Cardiac muscle cell (in vitro differentiated cells and primary cell): ENCODE measurements around the gene DTD1. TPM values are rescaled to one million over a fixed set of nuclear protein-coding genes. Genes with fewer than 3 reads are reported as not detected.
"Not testable (repeated sequence)": the region's sequence is repeated elsewhere in the genome, so short reads cannot be mapped to it uniquely, and the experiment has no call there.

Source experiments
- DNase-seq, 2 donors: peaks; one replicate each; pipeline versions ENCODE4 v3.0.0 to v3.0.0-alpha.2; 2010 to 2017; ENCODE audit warnings: low read depth in 1 of 2, low spot score in 1 of 2
- H3K27ac ChIP-seq: fragments of 200-600 bp; sonication (generic); 2 replicates; pipeline ENCODE4 v1.5.1; 2016
- H3K27me3 ChIP-seq: fragments of 200-600 bp; sonication (generic); 2 replicates; pipeline ENCODE4 v1.6.0; 2016; ENCODE audit warnings: control low read depth
- H3K36me3 ChIP-seq: fragments of 200-600 bp; sonication (generic); 2 replicates; pipeline ENCODE4 v1.5.1; 2016; ENCODE audit warnings: control low read depth
- H3K4me1 ChIP-seq: fragments of 200-600 bp; sonication (generic); 2 replicates; pipeline ENCODE4 v1.8.1; 2017; ENCODE audit warnings: low read depth, mild to moderate bottlenecking, mixed run types
- H3K4me3 ChIP-seq: fragments of 200-600 bp; sonication (generic); 2 replicates; pipeline ENCODE4 v1.5.1; 2016; ENCODE audit warnings: mild to moderate bottlenecking
- H3K9me3 ChIP-seq: fragments of 200-600 bp; sonication (generic); 2 replicates; pipeline ENCODE4 v1.5.1; 2017; ENCODE audit warnings: low read depth, mild to moderate bottlenecking, control low read depth
- polyA plus RNA-seq: library from polyadenylated mRNA; unstranded; fragments of >200 nt; fragmentation: Nextera tagmentation; extraction: Ambion mirVana; gene quantifications from 2 replicates; pipeline ENCODE4 v1.2.1, GENCODE V29; 2016
- total RNA-seq: library from RNA; depleted of rRNA; stranded (reverse); fragments of >200 nt; gene quantifications from 2 replicates; pipeline ENCODE4 v1.2.3, GENCODE V29; 2016
- TF ChIP-seq, protein P1 (sequence below): IDR thresholded peaks from 2 replicates; pipeline ENCODE4 v1.5.1; 2012; ENCODE audit warnings: low read depth, mild to moderate bottlenecking, low read length

DTD1 gene
- total and polyA plus RNA-seq, 2 experiments from 2014 or later, result 62.8 to 71.6 TPM

DNA sequence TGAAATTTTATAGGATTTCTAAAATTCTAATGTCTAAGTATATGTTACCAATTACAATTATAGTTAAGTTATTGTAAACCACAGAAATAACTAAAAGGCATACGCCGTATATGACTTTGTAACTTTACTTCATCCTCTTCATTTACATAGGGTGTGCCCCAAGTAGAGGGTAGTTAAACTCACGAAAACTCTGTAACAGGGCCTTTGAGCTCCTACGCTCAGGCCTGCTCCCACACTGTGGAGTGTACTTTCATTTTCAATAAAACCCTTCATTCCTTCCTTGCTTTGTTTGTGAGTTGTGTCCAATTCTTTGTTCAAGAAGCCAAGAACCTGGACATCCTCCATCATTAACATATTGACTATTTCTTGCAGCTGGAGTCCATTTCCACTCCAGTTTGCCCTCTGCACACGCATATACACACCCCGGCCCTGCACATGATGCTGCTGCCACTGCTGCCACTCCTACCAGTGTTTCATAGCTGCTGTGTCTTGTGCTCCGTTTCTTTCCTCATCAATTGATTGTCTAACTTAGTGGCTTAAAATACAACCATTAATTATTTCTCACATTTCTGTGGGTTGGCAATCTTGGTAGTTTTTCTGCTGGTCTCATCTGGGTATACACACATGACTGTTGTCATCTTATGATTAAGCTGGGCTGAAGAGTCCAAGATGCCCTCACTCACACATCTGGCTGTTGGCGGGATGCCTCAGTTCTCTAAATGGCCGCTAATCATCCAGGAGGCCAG lies 192.7 kb downstream of the DTD1 start:
- Histone ChIP-seq H3K27me3 (no peaks in the 10 kb centered on the region), H3K36me3 (no peaks in the 10 kb centered on the region), H3K27ac (no peak overlapping the region), H3K4me3 (no peak overlapping the region), H3K9me3 (no peaks in the 10 kb centered on the region), H3K4me1 (no peaks in the 10 kb centered on the region)
- no peak for DNase-seq
- TF ChIP-seq, protein P1, sequence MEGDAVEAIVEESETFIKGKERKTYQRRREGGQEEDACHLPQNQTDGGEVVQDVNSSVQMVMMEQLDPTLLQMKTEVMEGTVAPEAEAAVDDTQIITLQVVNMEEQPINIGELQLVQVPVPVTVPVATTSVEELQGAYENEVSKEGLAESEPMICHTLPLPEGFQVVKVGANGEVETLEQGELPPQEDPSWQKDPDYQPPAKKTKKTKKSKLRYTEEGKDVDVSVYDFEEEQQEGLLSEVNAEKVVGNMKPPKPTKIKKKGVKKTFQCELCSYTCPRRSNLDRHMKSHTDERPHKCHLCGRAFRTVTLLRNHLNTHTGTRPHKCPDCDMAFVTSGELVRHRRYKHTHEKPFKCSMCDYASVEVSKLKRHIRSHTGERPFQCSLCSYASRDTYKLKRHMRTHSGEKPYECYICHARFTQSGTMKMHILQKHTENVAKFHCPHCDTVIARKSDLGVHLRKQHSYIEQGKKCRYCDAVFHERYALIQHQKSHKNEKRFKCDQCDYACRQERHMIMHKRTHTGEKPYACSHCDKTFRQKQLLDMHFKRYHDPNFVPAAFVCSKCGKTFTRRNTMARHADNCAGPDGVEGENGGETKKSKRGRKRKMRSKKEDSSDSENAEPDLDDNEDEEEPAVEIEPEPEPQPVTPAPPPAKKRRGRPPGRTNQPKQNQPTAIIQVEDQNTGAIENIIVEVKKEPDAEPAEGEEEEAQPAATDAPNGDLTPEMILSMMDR, result no peak

DNA sequence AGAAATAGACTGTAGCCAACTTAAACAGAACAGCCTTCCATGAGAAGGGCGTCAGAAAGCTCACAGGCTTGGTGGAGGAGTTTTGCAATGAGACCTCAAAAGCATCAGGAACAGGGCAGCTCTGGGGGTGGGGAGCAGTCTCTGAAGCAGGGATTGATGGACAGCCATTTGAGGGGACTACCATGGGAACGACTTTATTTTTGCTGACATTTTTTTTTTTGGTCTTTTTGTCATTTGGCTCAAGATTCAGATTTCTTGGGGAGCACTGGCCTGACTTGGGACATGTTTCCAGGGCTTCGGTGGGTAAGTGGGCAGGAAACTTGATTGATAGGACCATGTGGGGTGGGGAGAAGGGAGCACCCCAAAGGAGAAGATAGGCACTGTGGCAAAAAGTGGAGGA lies 193.7 kb downstream of the DTD1 start:
- Histone ChIP-seq H3K27ac (no peak overlapping the region), H3K4me1 (no peaks in the 10 kb centered on the region), H3K9me3 (no peaks in the 10 kb centered on the region), H3K36me3 (no peaks in the 10 kb centered on the region), H3K4me3 (no peak overlapping the region), H3K27me3 (no peaks in the 10 kb centered on the region)
- TF ChIP-seq, protein P1, result no peak
- no peak for DNase-seq

DNA sequence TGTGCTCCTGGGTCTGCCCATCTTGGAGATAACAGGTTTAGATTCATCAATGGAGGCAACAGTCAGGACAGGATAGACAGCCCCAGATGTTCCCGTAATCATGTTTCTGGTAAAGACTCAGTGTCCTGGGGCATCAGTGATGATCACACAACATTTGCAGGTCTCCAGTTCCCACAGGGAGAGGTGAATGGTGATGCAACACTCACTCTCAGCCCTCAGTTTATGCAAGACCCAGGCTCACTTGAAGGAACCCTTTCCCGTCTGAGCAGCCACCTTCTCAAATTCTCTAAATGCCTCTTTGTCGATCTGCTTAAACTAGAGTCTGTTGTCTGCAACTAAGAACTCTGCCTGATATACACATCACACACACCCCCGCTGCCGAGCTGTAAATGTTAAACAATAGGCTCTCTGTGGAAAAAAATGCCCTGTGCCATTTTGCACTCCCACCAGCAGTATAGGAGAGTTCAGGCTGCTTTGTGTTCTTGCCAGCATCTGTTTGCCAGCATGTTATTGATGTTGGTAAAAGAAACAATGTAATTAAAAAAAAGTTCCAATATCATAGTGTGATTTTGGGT lies 195.6 kb downstream of the DTD1 start:
- Histone ChIP-seq H3K4me1 (no peaks in the 10 kb centered on the region), H3K27ac (no peak overlapping the region), H3K4me3 (no peak overlapping the region), H3K27me3 (no peaks in the 10 kb centered on the region), H3K9me3 (no peaks in the 10 kb centered on the region), H3K36me3 (no peaks in the 10 kb centered on the region)
- DNase-seq, result no peak
- TF ChIP-seq, protein P1, result no peak

DNA sequence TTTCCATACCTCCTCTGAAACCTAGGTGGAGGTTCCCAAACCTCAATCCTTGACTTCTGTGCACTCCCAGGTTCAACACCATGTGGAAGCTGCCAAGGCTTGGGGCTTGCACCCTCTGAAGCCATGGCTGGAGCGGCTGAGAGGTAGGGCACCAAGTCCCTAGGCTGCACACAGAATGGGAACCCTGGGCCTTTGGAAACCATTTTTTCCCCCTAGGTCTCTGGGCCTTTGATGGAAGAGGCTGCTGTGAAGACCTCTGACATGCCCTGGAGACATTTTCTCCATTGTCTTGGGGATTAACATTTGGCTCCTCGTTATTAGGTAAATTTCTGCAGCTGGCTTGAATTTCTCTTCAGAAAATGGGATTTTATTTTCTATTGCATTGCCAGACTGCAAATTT lies 199.2 kb downstream of the DTD1 start:
- H3K9me3 ChIP-seq, H3K36me3 ChIP-seq, H3K4me3 ChIP-seq, H3K27ac ChIP-seq, DNase-seq, H3K4me1 ChIP-seq: not testable (repeated sequence)
- H3K27me3 ChIP-seq, result peaks cover 25% of the 10 kb centered on the region

DNA sequence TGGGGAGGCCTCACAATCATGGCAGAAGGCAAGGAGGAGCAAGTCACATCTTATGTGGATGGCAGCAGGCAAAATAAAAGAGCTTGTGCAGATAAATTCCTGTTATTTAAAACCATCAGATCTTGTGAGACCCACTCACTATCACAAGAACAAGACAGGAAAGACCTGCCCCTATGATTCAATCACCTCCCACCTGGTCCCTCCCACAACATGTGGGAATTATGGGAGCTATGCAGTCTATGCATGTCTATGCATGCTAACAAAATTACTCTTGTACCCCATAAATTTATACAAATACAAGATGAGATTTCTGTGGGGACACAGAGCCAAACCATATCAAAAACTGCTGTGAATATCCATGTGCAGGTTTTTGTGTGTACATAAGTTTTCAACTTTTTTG lies 200.2 kb downstream of the DTD1 start:
- Histone ChIP-seq H3K27ac (no peak overlapping the region), H3K4me1 (no peaks in the 10 kb centered on the region), H3K9me3 (no peaks in the 10 kb centered on the region), H3K36me3 (no peaks in the 10 kb centered on the region), H3K27me3 (peaks cover 27% of the 10 kb centered on the region), H3K4me3 (no peak overlapping the region)
- DNase-seq, result no peak
- TF ChIP-seq, protein P1, result no peak

DNA sequence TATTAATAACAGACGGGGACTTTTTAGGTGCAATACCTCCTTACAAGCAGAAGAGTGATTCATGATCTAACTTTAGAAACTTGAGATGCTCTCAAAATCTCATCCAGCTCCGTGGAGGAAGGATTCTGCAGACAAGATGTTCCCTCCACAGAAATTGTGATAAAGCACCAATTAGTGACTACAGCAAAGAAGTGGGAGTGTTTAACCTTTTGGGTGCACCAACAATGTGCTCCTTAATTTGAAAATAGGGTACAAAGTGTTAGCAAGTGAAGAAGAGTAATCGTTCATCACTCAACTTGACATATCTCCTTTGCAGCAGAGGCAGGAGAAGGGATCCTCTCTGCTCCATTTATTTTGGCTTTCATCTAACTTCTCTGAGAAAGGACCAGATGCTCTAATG lies 202.9 kb downstream of the DTD1 start:
- Histone ChIP-seq H3K9me3 (no peaks in the 10 kb centered on the region), H3K36me3 (no peaks in the 10 kb centered on the region), H3K4me1 (peaks cover 5% of the 10 kb centered on the region), H3K4me3 (no peak overlapping the region), H3K27ac (no peak overlapping the region), H3K27me3 (peaks cover 27% of the 10 kb centered on the region)
- TF ChIP-seq, protein P1, result no peak
- no peak for DNase-seq
